Right renal cortex interstitium (tissue), 3 donors: ENCODE results near the gene CLEC16A. TPM values are rescaled to one million over a fixed set of nuclear protein-coding genes. Genes with fewer than 3 reads are reported as not detected.

Experiments used
- DNase-seq, 3 donors: peaks; one replicate each; pipeline ENCODE4 v3.0.0-alpha.2; 2013; ENCODE audit warnings: low read depth in 3 of 3, low spot score in 2 of 3
- polyA plus RNA-seq, 3 donors: library from polyadenylated mRNA; unstranded; fragments of 120-200 nt; gene quantifications; one replicate each; pipeline ENCODE4 v1.2.1, GENCODE V29; 2013; ENCODE audit not compliant: insufficient read length in 3 of 3

Gene CLEC16A
- polyA plus RNA-seq, 3 donors = 22.1 to 26.3 (median 23.3) TPM

- DNase-seq = no peak
These were observed 237.5 kb downstream of the CLEC16A start for GRCh38 chr16:11181899-11182279.

GRCh38 chr16:11182411-11182810 is 238.0 kb downstream of the CLEC16A start:
- DNase-seq = no peak

GRCh38 chr16:11183035-11183812 is 238.9 kb downstream of the CLEC16A start:
- no peak for DNase-seq

- no peak for DNase-seq
These were observed 239.6 kb downstream of the CLEC16A start for GRCh38 chr16:11183951-11184350.

- DNase-seq = no peak
These were observed 243.2 kb downstream of the CLEC16A start for GRCh38 chr16:11187522-11188023.

- DNase-seq = no peak
These were observed 244.7 kb downstream of the CLEC16A start for GRCh38 chr16:11188801-11189740.

- DNase-seq = no peak
These were observed 246.5 kb downstream of the CLEC16A start for GRCh38 chr16:11190588-11191560.

GRCh38 chr16:11191665-11192064 is 247.3 kb downstream of the CLEC16A start:
- no peak for DNase-seq

GRCh38 chr16:11193494-11193893 is 249.1 kb downstream of the CLEC16A start:
- no peak for DNase-seq

GRCh38 chr16:11194913-11195312 is 250.5 kb downstream of the CLEC16A start:
- no peak for DNase-seq

GRCh38 chr16:11196286-11196828 is 252.0 kb downstream of the CLEC16A start:
- DNase-seq = no peak

GRCh38 chr16:11198375-11198774 is 254.0 kb downstream of the CLEC16A start:
- no peak for DNase-seq

- DNase-seq = no peak
These were observed 254.5 kb downstream of the CLEC16A start for GRCh38 chr16:11198828-11199227.

- DNase-seq = no peak
These were observed 256.2 kb downstream of the CLEC16A start for GRCh38 chr16:11200592-11200991.

- no peak for DNase-seq
These were observed 257.3 kb downstream of the CLEC16A start for GRCh38 chr16:11201498-11202259.

GRCh38 chr16:11202260-11203091 is 258.1 kb downstream of the CLEC16A start:
- DNase-seq = no peak

- DNase-seq = no peak
These were observed 258.8 kb downstream of the CLEC16A start for GRCh38 chr16:11203111-11203623.

GRCh38 chr16:11204513-11205047 is 260.2 kb downstream of the CLEC16A start:
- DNase-seq = no peak
